SK-N-SH (cell line): ENCODE data around the gene ZNF512B. TPM values are rescaled to one million over a fixed set of nuclear protein-coding genes. Genes with fewer than 3 reads are reported as not detected.
A peak's percentile ranks its signal among the peaks of the same experiment; 100 is the strongest.

Source experiments
- CTCF ChIA-PET: fragments of 300-600, 350-600 bp; formaldehyde crosslinking; extraction: SDS; loops from one replicate; lab custom pipeline; 2021; lab: Yijun Ruan, JAX
- POLR2A ChIA-PET: fragments of 350-600 bp; sonication (Branson Sonifier 250); formaldehyde crosslinking; extraction: SDS; loops from one replicate; lab custom pipeline; 2020; ENCODE audit warnings: antibody characterized with exemption, inconsistent platforms; lab: Yijun Ruan, JAX
- DNase-seq: peaks from one replicate; pipeline ENCODE4 v3.0.0; 2012
- H2AFZ ChIP-seq: fragments of 200-600 bp; sonication (generic); 2 replicates; pipeline ENCODE4 v1.8.1; 2016; ENCODE audit warnings: antibody characterized with exemption, mild to moderate bottlenecking, low read depth
- H3F3A ChIP-seq: fragments of 200-600 bp; sonication (generic); replicated peaks from 2 replicates; pipeline ENCODE3; 2016; ENCODE audit warnings: antibody characterized with exemption, mild to moderate bottlenecking; ENCODE audit not compliant: insufficient read depth
- H3K27ac ChIP-seq, 2 experiments: fragments of 200-500 bp in 1 of 2; fragments of 200-600 bp in 1 of 2; sonication (Bioruptor generic) in 1 of 2; sonication (generic), shearing (Covaris generic) in 1 of 2; 2 replicates each; pipeline versions ENCODE4 v1.5.1 to v1.6.1; 2014 to 2016; ENCODE audit warnings: low read depth in 2 of 2, inconsistent platforms in 1 of 2, low read length in 1 of 2, mild to moderate bottlenecking in 1 of 2, mixed read lengths in 1 of 2
- H3K27me3 ChIP-seq: fragments of 200-600 bp; sonication (generic), shearing (Covaris generic); 2 replicates; pipeline ENCODE4 v1.6.1; 2016; ENCODE audit warnings: mixed run types; ENCODE audit not compliant: insufficient read depth
- H3K36me3 ChIP-seq, 2 experiments: fragments of 200-500 bp in 1 of 2; fragments of 200-600 bp in 1 of 2; sonication (Bioruptor generic) in 1 of 2; sonication (generic) in 1 of 2; replicated peaks in 1 of 2; 2 replicates each; pipeline versions ENCODE3 to v1.5.1; 2014 to 2016; ENCODE audit warnings: low read length in 1 of 2, mild to moderate bottlenecking in 1 of 2; ENCODE audit not compliant: insufficient read depth in 2 of 2, control insufficient read depth in 1 of 2
- H3K4me1 ChIP-seq, 2 experiments: fragments of 200-500 bp in 1 of 2; fragments of 200-600 bp in 1 of 2; sonication (Bioruptor generic) in 1 of 2; sonication (generic), shearing (Covaris generic) in 1 of 2; 2 replicates each; pipeline versions ENCODE4 v1.5.1 to v1.6.1; 2014 to 2016; ENCODE audit warnings: low read depth in 1 of 2, low read length in 1 of 2, mixed run types in 1 of 2; ENCODE audit not compliant: insufficient read depth in 2 of 2, control insufficient read depth in 1 of 2
- H3K4me2 ChIP-seq: fragments of 200-600 bp; sonication (generic), shearing (Covaris generic); 2 replicates; pipeline ENCODE4 v1.6.1; 2017; ENCODE audit warnings: mixed run types
- H3K4me3 ChIP-seq, 2 experiments: fragments of 200-500 bp in 1 of 2; fragments of 200-600 bp in 1 of 2; sonication (Bioruptor generic) in 1 of 2; sonication (generic), shearing (Covaris generic) in 1 of 2; 2 replicates each; pipeline versions ENCODE4 v1.5.1 to v1.8.1; 2014 to 2016; ENCODE audit warnings: low read depth in 2 of 2, inconsistent platforms in 1 of 2, low read length in 1 of 2, mild to moderate bottlenecking in 1 of 2, mixed read lengths in 1 of 2, moderate library complexity in 1 of 2
- H3K79me2 ChIP-seq: fragments of 200-600 bp; sonication (generic); 2 replicates; pipeline ENCODE4 v1.8.1; 2017; ENCODE audit warnings: mild to moderate bottlenecking; ENCODE audit not compliant: insufficient read depth
- H3K9ac ChIP-seq: fragments of 200-600 bp; sonication (generic); 2 replicates; pipeline ENCODE4 v1.6.1; 2017; ENCODE audit warnings: mixed run types
- H3K9me2 ChIP-seq: fragments of 200-600 bp; sonication (generic); 2 replicates; pipeline ENCODE4 v1.6.1; 2017; ENCODE audit warnings: mixed run types
- H3K9me3 ChIP-seq: fragments of 200-600 bp; sonication (generic); 2 replicates; pipeline ENCODE4 v1.6.1; 2017; ENCODE audit warnings: mixed run types, mild to moderate bottlenecking, moderate library complexity
- H4K20me1 ChIP-seq: fragments of 200-600 bp; sonication (generic); 2 replicates; pipeline ENCODE4 v1.6.1; 2017; ENCODE audit warnings: mild to moderate bottlenecking, mixed run types; ENCODE audit not compliant: insufficient read depth
- CHD2 ChIP-seq: fragments of 150-350 bp; IDR thresholded peaks from 2 replicates; pipeline ENCODE4 v1.6.1; 2018; ENCODE audit warnings: low read length; ENCODE audit not compliant: partially characterized antibody
- CTCF ChIP-seq: fragments of 200-600 bp; sonication (generic); IDR thresholded peaks from 2 replicates; pipeline ENCODE4 v1.6.1; 2017; ENCODE audit warnings: antibody characterized with exemption, mild to moderate bottlenecking, moderate library complexity
- ELF1 ChIP-seq: IDR thresholded peaks from 2 replicates; pipeline ENCODE4 v1.4.0; 2012
- EP300 ChIP-seq, 2 experiments: IDR thresholded peaks; 2 replicates each; pipeline versions ENCODE4 v1.4.0 to v1.6.1; 2012; ENCODE audit warnings: borderline replicate concordance in 1 of 2, low read depth in 1 of 2, low read length in 1 of 2
- EZH2phosphoT487 ChIP-seq: fragments of 200-600 bp; sonication (generic); IDR thresholded peaks from 2 replicates; pipeline ENCODE4 v1.6.1; 2017; ENCODE audit warnings: low read depth, mixed run types, mild to moderate bottlenecking, antibody characterized with exemption, moderate library complexity, borderline replicate concordance
- FOSL2 ChIP-seq: IDR thresholded peaks from 2 replicates; pipeline ENCODE4 v1.4.0; 2012; ENCODE audit warnings: low read depth, mild to moderate bottlenecking, moderate library complexity, borderline replicate concordance
- FOXJ3 ChIP-seq: sonication (generic); formaldehyde crosslinking; IDR thresholded peaks from 2 replicates; pipeline ENCODE4 v1.5.1; 2020; ENCODE audit warnings: mild to moderate bottlenecking, missing genetic modification reagents
- GABPA ChIP-seq: IDR thresholded peaks from 2 replicates; pipeline ENCODE4 v1.4.0; 2012; ENCODE audit warnings: low read depth, mild to moderate bottlenecking
- GATA2 ChIP-seq: sonication (generic); formaldehyde crosslinking; IDR thresholded peaks from 2 replicates; pipeline ENCODE4 v1.5.0; 2020; ENCODE audit warnings: mild to moderate bottlenecking, missing genetic modification reagents
- MEF2A ChIP-seq: IDR thresholded peaks from 2 replicates; pipeline ENCODE4 v1.4.0; 2012; ENCODE audit warnings: low read depth, borderline replicate concordance
- MXI1 ChIP-seq: IDR thresholded peaks from 2 replicates; pipeline ENCODE4 v1.6.1; 2012; ENCODE audit warnings: mild to moderate bottlenecking, low read depth, low read length, improper control_type of control experiment
- NRF1 ChIP-seq: IDR thresholded peaks from 2 replicates; pipeline ENCODE4 v1.6.1; 2012; ENCODE audit warnings: low read depth, mild to moderate bottlenecking, low read length
- PBX3 ChIP-seq: IDR thresholded peaks from 2 replicates; pipeline ENCODE4; 2012
- RFX5 ChIP-seq: IDR thresholded peaks from 2 replicates; pipeline ENCODE4 v1.6.1; 2012; ENCODE audit warnings: mild to moderate bottlenecking, improper control_type of control experiment, low read length
- RXRA ChIP-seq: IDR thresholded peaks from 2 replicates; pipeline ENCODE4 v1.4.0; 2012; ENCODE audit warnings: low read depth, mild to moderate bottlenecking, borderline replicate concordance
- SMC3 ChIP-seq: IDR thresholded peaks from 2 replicates; pipeline ENCODE4 v1.6.1; 2012; ENCODE audit warnings: low read depth, low read length, improper control_type of control experiment
- TAF1 ChIP-seq: IDR thresholded peaks from 2 replicates; pipeline ENCODE4 v1.6.1; 2012; ENCODE audit warnings: low read depth, mild to moderate bottlenecking, low read length, moderate library complexity, borderline replicate concordance
- TEAD4 ChIP-seq: IDR thresholded peaks from 2 replicates; pipeline ENCODE4 v1.4.0; 2012; ENCODE audit warnings: mild to moderate bottlenecking, borderline replicate concordance; ENCODE audit not compliant: insufficient read depth
- USF1 ChIP-seq: IDR thresholded peaks from 2 replicates; pipeline ENCODE4 v1.4.0; 2012; ENCODE audit warnings: low read depth, borderline replicate concordance
- YY1 ChIP-seq: IDR thresholded peaks from 2 replicates; pipeline ENCODE4 v1.4.0; 2012; ENCODE audit warnings: low read depth, mild to moderate bottlenecking
- WGBS: methylation state at CpG from one replicate; pipeline ENCODE4 v1.1.6; 2017; ENCODE audit warnings: low lambda C conversion rate; 5-methylcytosine and 5-hydroxymethylcytosine counted together
- polyA plus RNA-seq, 3 experiments: library from polyadenylated mRNA; depleted of rRNA; stranded (reverse); fragments of >200 nt; gene quantifications; 2 replicates each; pipeline ENCODE4 v1.2.3, GENCODE V29; 2012
- TF ChIP-seq, protein P1 (sequence below): fragments of 150-350 bp; IDR thresholded peaks from 2 replicates; pipeline ENCODE4 v1.6.1; 2016; ENCODE audit warnings: mild to moderate bottlenecking, low read depth, low read length
- TF ChIP-seq, protein P2 (sequence below): fragments of 150-350 bp; IDR thresholded peaks from 2 replicates; pipeline ENCODE4 v1.6.1; 2017; ENCODE audit warnings: antibody characterized with exemption, low read length, low read depth, borderline replicate concordance

ZNF512B gene
- polyA plus RNA-seq, 1 of the 3 experiments (the other 2 are of a cell fraction) = 11.8 TPM

DNA sequence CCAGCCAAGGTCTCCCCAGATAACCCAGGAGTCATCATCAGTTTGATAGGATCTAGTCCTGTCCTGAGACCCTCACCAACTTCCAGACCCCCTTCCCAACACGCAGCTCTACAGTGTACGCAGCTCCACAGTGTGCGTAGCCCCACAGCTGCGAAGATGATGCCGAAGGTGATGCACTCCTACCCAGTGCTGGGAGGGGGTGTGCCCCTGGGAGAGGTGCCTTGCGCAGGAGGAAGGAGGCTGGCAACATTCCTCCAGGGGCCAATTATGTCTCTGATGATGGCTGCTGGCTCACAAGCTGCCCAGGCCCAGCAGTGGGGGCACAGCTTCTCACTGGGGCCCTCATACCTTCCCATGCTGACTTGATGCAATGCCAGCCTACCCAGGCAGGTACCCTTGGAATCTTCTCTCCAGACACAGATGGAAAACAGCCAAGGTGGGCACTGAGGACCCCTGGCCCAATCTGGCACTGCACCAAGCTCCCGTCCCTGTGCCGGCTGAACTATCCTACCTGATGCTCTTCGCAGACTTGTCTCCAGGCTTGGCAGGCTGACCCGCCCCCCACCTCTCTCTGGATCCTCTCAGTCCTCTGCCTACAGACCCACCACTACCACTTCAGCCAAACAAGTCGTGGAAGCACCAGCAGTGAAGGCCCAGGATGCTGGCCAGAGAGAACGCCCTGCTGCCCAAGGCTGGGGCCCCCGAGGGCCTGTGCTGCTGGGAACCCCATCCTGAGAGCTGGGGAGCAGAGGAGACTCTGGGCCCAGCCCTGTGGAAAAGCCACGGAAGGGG, 1.4 kb downstream of the ZNF512B start (continued):
- TF ChIP-seq GATA2 (CRISPR knock-in tag) (no peak), SMC3 (no peak), YY1 (no peak), EZH2phosphoT487 (no peak), GABPA (no peak), RXRA (no peak), NRF1 (no peak), CTCF (no peak), CHD2 (no peak), TEAD4 (no peak)

DNA sequence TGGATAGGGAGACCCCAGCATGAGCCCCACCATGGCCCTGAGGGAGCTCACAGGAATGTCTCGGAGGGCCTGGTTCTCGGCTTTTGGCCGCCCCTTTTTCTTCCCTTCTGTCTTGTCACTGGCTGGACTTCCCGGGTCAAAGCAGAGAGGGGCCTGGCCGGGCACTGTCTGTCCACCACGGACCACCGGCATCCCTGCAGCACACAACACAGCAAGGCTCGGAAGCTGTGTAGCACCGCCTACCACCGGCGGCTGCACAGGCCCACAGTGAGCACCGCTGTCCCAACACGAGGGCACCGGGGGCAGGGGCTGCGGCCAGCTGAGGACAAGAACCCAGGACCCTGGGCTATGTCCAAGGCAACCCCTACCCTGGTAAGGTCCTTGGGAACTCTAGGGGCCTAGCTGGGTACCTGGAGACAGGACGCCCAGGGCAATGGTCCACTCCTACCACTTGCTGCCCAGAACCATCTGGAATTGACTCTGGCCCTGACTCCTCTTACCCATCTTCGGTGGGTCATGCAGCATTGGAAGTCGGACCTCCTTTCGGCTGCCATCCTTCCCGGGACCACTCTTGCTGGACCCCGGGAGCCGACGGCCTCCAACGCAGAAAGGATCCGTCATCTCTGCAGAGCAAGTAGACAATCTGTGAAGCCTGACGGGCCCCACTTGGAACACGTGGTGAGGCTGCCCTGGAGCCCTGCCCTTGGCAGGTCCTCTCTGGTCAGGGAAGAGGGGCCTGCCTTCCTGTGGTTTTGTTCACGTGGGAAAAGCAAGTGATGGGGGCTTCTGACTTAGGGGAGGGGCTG, 2.2 kb downstream of the ZNF512B start:
- Histone ChIP-seq H4K20me1 (no peaks in the 10 kb centered on the region), H3K36me3 (peaks cover 0 to 43% of the 10 kb centered on the region in 2 experiments), H3K9me2 (no peaks in the 10 kb centered on the region), H2AFZ (no peak overlapping the region), H3K9me3 (no peaks in the 10 kb centered on the region), H3K9ac (peak overlapping the region; percentile 83; the same call in 1 of the 2 replicates), H3K4me2 (no peak overlapping the region; the same call in 1 of the 2 replicates), H3K27ac (no peak overlapping the region; a peak in 1 of 4 replicates), H3K4me3 (no peak overlapping the region), H3K27me3 (no peaks in the 10 kb centered on the region), H3K79me2 (peaks cover 15% of the 10 kb centered on the region), H3F3A (no peaks in the 10 kb centered on the region), H3K4me1 (peaks cover 7 to 16% of the 10 kb centered on the region in 2 experiments; a peak in 2 of 4 replicates)
- TF ChIP-seq TAF1 (no peak), TEAD4 (no peak), ELF1 (no peak), EP300 (IDR thresholded peaks at IDR 0.05; ENCODE audit: borderline replicate concordance in 1 of 2, low read depth in 1 of 2, low read length in 1 of 2) (no peak), MXI1 (no peak), FOSL2 (no peak), MEF2A (no peak), PBX3 (no peak), USF1 (no peak), FOXJ3 (no peak), YY1 (no peak), NRF1 (no peak), RFX5 (no peak), GATA2 (CRISPR knock-in tag) (no peak)
- TF ChIP-seq, protein P1, sequence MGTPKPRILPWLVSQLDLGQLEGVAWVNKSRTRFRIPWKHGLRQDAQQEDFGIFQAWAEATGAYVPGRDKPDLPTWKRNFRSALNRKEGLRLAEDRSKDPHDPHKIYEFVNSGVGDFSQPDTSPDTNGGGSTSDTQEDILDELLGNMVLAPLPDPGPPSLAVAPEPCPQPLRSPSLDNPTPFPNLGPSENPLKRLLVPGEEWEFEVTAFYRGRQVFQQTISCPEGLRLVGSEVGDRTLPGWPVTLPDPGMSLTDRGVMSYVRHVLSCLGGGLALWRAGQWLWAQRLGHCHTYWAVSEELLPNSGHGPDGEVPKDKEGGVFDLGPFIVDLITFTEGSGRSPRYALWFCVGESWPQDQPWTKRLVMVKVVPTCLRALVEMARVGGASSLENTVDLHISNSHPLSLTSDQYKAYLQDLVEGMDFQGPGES = no peak
- TF ChIP-seq, protein P2, sequence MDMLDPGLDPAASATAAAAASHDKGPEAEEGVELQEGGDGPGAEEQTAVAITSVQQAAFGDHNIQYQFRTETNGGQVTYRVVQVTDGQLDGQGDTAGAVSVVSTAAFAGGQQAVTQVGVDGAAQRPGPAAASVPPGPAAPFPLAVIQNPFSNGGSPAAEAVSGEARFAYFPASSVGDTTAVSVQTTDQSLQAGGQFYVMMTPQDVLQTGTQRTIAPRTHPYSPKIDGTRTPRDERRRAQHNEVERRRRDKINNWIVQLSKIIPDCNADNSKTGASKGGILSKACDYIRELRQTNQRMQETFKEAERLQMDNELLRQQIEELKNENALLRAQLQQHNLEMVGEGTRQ = no peak
- ChIA-PET POLR2A (no interaction called here), CTCF (no interaction called here)
- DNase-seq = no peak
- WGBS = 87% methylated on average over 20 of the region's 28 CpGs
